HepG2 (cell line): ENCODE data around the gene TCF7L2. TPM values are rescaled to one million over a fixed set of nuclear protein-coding genes. Genes with fewer than 3 reads are reported as not detected.

Experiments used
- ATAC-seq: fragments of 200-7000 bp; cut with Tn5 transposase; 3 replicates; pipeline ENCODE4 v1.9.1; 2020; ENCODE audit warnings: mild to moderate bottlenecking, moderate library complexity
- BruUV-seq: library from RNA; stranded (reverse); fragments of 400-500 nt; replicated peaks from 2 replicates; lab custom pipeline; 2021; lab: Mats Ljungman, UMichigan
- CTCF ChIA-PET: fragments of 300-600 bp; formaldehyde crosslinking; extraction: SDS; loops from one replicate; lab custom pipeline; 2021; ENCODE audit warnings: low total read pairs, inconsistent platforms, low intra/inter-chr PET ratio; lab: Yijun Ruan, JAX
- POLR2A ChIA-PET: fragments of 350-600 bp; sonication (Branson Sonifier 250); formaldehyde crosslinking; loops from one replicate; lab custom pipeline; 2020; ENCODE audit warnings: antibody characterized with exemption, inconsistent platforms; lab: Yijun Ruan, JAX
- DNase-seq: peaks from one replicate; pipeline ENCODE4 v3.0.0-alpha.2; 2015; ENCODE audit warnings: low spot score
- FAIRE-seq: peaks from 3 replicates; lab custom pipeline; 2011; peaks lifted over from hg19 to GRCh38; lab: Jason Lieb, UNC
- H2AFZ ChIP-seq: one replicate; pipeline ENCODE4 v1.6.1; 2011; ENCODE audit warnings: low read length, inconsistent platforms
- H3K27ac ChIP-seq: fragments of 300-600 bp; 3 replicates; pipeline ENCODE4 v1.8.0; 2011; ENCODE audit warnings: mixed run types, mild to moderate bottlenecking, mixed read lengths, low read length, inconsistent platforms; ENCODE audit not compliant: insufficient read depth; ENCODE audit errors: extremely low read length
- H3K27me3 ChIP-seq, 2 experiments: fragments of 200-600 bp in 1 of 2; 2 replicates in 1 of 2; 3 replicates in 1 of 2; pipeline versions ENCODE4 v1.6.0 to v1.8.0; 2011; ENCODE audit warnings: low read length in 2 of 2, mild to moderate bottlenecking in 2 of 2, moderate library complexity in 2 of 2, inconsistent platforms in 1 of 2; ENCODE audit not compliant: insufficient read depth in 2 of 2, control insufficient read depth in 1 of 2
- H3K36me3 ChIP-seq, 2 experiments: fragments of 200-600 bp in 1 of 2; replicated peaks in 1 of 2; 2 replicates in 1 of 2; 3 replicates in 1 of 2; pipeline versions ENCODE4 v1.5.1 to v1.8.0; 2011; ENCODE audit warnings: low read length in 2 of 2, inconsistent platforms in 1 of 2; ENCODE audit not compliant: insufficient read depth in 2 of 2, control insufficient read depth in 1 of 2
- H3K4me1 ChIP-seq: 2 replicates; pipeline ENCODE4 v1.5.1; 2012; ENCODE audit warnings: low read length, inconsistent platforms; ENCODE audit not compliant: insufficient read depth
- H3K4me2 ChIP-seq: 2 replicates; pipeline ENCODE4 v1.6.0; 2011; ENCODE audit warnings: low read depth, low read length, inconsistent platforms
- H3K4me3 ChIP-seq, 3 experiments: fragments of 200-600 bp in 1 of 3; sonication (generic), shearing (Covaris generic) in 1 of 3; replicated peaks in 1 of 3; 2 replicates each; pipeline ENCODE4 v1.5.1; 2011 to 2016; ENCODE audit warnings: low read length in 3 of 3, inconsistent platforms in 2 of 3, low read depth in 2 of 3, mild to moderate bottlenecking in 2 of 3, control low read depth in 1 of 3, mixed read lengths in 1 of 3; ENCODE audit not compliant: insufficient read depth in 1 of 3
- H3K79me2 ChIP-seq: one replicate; pipeline ENCODE4 v1.6.1; 2011; ENCODE audit warnings: low read length, inconsistent platforms; ENCODE audit not compliant: insufficient read depth
- H3K9ac ChIP-seq: 2 replicates; pipeline ENCODE4 v1.6.0; 2011; ENCODE audit warnings: mild to moderate bottlenecking, low read depth, low read length, inconsistent platforms; ENCODE audit not compliant: insufficient read depth
- H3K9me3 ChIP-seq: 2 replicates; pipeline ENCODE4 v1.5.1; 2012; ENCODE audit warnings: mild to moderate bottlenecking, low read length
- H4K20me1 ChIP-seq: 2 replicates; pipeline ENCODE4 v1.6.0; 2011; ENCODE audit warnings: inconsistent platforms, mild to moderate bottlenecking, low read length, moderate library complexity; ENCODE audit not compliant: insufficient read depth
- DZIP1 ChIP-seq: sonication (generic); formaldehyde crosslinking; IDR thresholded peaks from 2 replicates; pipeline ENCODE4 v1.5.0; 2020; ENCODE audit warnings: mild to moderate bottlenecking, missing genetic modification reagents
- GLI4 ChIP-seq: sonication (generic); formaldehyde crosslinking; IDR thresholded peaks from 2 replicates; pipeline ENCODE4 v1.5.1; 2020; ENCODE audit warnings: missing genetic modification reagents, mild to moderate bottlenecking, moderate library complexity, borderline replicate concordance
- GPN1 ChIP-seq: sonication (generic); formaldehyde crosslinking; IDR thresholded peaks from 2 replicates; pipeline ENCODE4 v1.5.1; 2020; ENCODE audit warnings: missing genetic modification reagents, borderline replicate concordance
- HNF4A ChIP-seq: sonication (generic); formaldehyde crosslinking; IDR thresholded peaks from 2 replicates; pipeline ENCODE4 v1.4.0; 2020; ENCODE audit warnings: missing genetic modification reagents
- HOXA3 ChIP-seq: sonication (generic); formaldehyde crosslinking; IDR thresholded peaks from 2 replicates; pipeline ENCODE4 v1.5.0; 2020; ENCODE audit warnings: missing genetic modification reagents
- IKZF4 ChIP-seq: sonication (generic); formaldehyde crosslinking; IDR thresholded peaks from 2 replicates; pipeline ENCODE4 v1.5.1; 2020; ENCODE audit warnings: borderline replicate concordance, mild to moderate bottlenecking, low read depth, missing genetic modification reagents; ENCODE audit errors: not compliant biosample characterization
- MED8 ChIP-seq: sonication (generic); formaldehyde crosslinking; IDR thresholded peaks from 2 replicates; pipeline ENCODE4 v1.8.1; 2023; ENCODE audit warnings: mild to moderate bottlenecking, missing genetic modification reagents; ENCODE audit not compliant: insufficient replicate concordance
- TEAD2 ChIP-seq: sonication (generic); formaldehyde crosslinking; IDR thresholded peaks from 2 replicates; pipeline ENCODE4 v1.9.0; 2021; ENCODE audit warnings: missing genetic modification reagents
- ZFP36L2 ChIP-seq: sonication (generic); formaldehyde crosslinking; IDR thresholded peaks from 2 replicates; pipeline ENCODE4 v1.4.0; 2020; ENCODE audit warnings: missing genetic modification reagents
- ZNF263 ChIP-seq: sonication (generic); formaldehyde crosslinking; IDR thresholded peaks from 2 replicates; pipeline ENCODE4 v1.4.0; 2020; ENCODE audit warnings: missing genetic modification reagents
- ZNF350 ChIP-seq: sonication (generic); formaldehyde crosslinking; IDR thresholded peaks from 2 replicates; pipeline ENCODE4 v1.4.0; 2020; ENCODE audit warnings: mild to moderate bottlenecking, low read depth, missing genetic modification reagents, borderline replicate concordance
- ZNF543 ChIP-seq: sonication (generic); formaldehyde crosslinking; IDR thresholded peaks from 2 replicates; pipeline ENCODE4 v1.4.0; 2020; ENCODE audit warnings: mild to moderate bottlenecking, missing genetic modification reagents
- ZNF614 ChIP-seq: IDR thresholded peaks from 2 replicates; pipeline ENCODE4 v1.6.1; 2018; ENCODE audit warnings: missing biosample characterization, missing genetic modification reagents, inconsistent platforms, borderline replicate concordance
- ZSCAN20 ChIP-seq: sonication (generic); formaldehyde crosslinking; IDR thresholded peaks from 2 replicates; pipeline ENCODE4 v1.4.0; 2020; ENCODE audit warnings: missing genetic modification reagents, mild to moderate bottlenecking, borderline replicate concordance
- WGBS: methylation state at CpG from one replicate; pipeline ENCODE4 v1.1.6; 2017; ENCODE audit warnings: low lambda C conversion rate; 5-methylcytosine and 5-hydroxymethylcytosine counted together
- in situ Hi-C: cut with HindIII; loops from 2 replicates; pipeline ENCODE4 v1.10.0; 2017; ENCODE audit warnings: low pct_unique_long_range_greater_than_20kb; ENCODE audit not compliant: extremely low pct_ligation_motif_present
- intact Hi-C: fragments of 100-400 bp; cut with micrococcal nuclease; formaldehyde crosslinking; loops from one replicate; pipeline ENCODE4 v1.10.0; 2022; ENCODE audit not compliant: unreplicated experiment
- polyA plus RNA-seq, 8 experiments: library from polyadenylated mRNA; depleted of rRNA in 3 of 8; stranded (reverse) in 7 of 8; unstranded in 1 of 8; fragments of >200 nt; fragmentation: Illumina TruSeq in 4 of 8; extraction: Trizol in 4 of 8; gene quantifications; 2 replicates each; pipeline versions ENCODE4 v1.2.1 to v1.2.3, GENCODE V29; 2011 to 2016; ENCODE audit warnings: low read depth in 4 of 8, missing spikeins in 1 of 8, mixed read lengths in 1 of 8; ENCODE audit not compliant: insufficient read depth in 1 of 8
- total RNA-seq, 5 experiments: library from RNA; depleted of rRNA; stranded (reverse); fragments of >200 nt; fragmentation: Illumina TruSeq; extraction: Trizol; gene quantifications; 2 replicates each; pipeline ENCODE4 v1.2.3, GENCODE V29; 2016; ENCODE audit warnings: low read depth in 1 of 5
- TF ChIP-seq, protein P1 (sequence below): sonication (generic); formaldehyde crosslinking; IDR thresholded peaks from 2 replicates; pipeline ENCODE4 v1.4.0; 2020; ENCODE audit warnings: missing genetic modification reagents, borderline replicate concordance
- TF ChIP-seq, protein P2 (sequence below): sonication (generic); formaldehyde crosslinking; IDR thresholded peaks from 2 replicates; pipeline ENCODE4 v1.4.0; 2020; ENCODE audit warnings: missing genetic modification reagents, borderline replicate concordance

The TCF7L2 gene
- total and polyA plus RNA-seq, 2 of the 13 experiments (the other 11 are each of a cell fraction or from before 2014, with no cell fraction given): 3.9 to 13.7 TPM

- Histone ChIP-seq H3K9me3 (no peaks in the 10 kb centered on the region), H2AFZ (no peak overlapping the region), H3K27me3 (no peaks in the 10 kb centered on the region), H3K4me2 (no peak overlapping the region), H3K27ac (no peak overlapping the region), H3K9ac (no peak overlapping the region), H3K4me1 (peaks cover 73% of the 10 kb centered on the region), H3K79me2 (peaks cover 84% of the 10 kb centered on the region), H3K4me3 (no peak overlapping the region), H3K36me3 (peaks cover 4 to 8% of the 10 kb centered on the region in 2 experiments; a peak in 3 of 5 replicates), H4K20me1 (peaks cover 92% of the 10 kb centered on the region)
- intact Hi-C loops: no loop called here
- DNase-seq: no peak
- no peak for FAIRE-seq
- no TSS peak for BruUV-seq
- ChIA-PET POLR2A (no interaction called here), CTCF (no interaction called here)
- 98% methylated on average over 7 of the region's 7 CpGs for WGBS
- no peak for ATAC-seq
- in situ Hi-C loops: no loop called here
- TF ChIP-seq TEAD2 (CRISPR knock-in tag): no peak
- no peak for TF ChIP-seq ZNF350 (CRISPR knock-in tag)
- no peak for TF ChIP-seq ZSCAN20
- no peak for TF ChIP-seq DZIP1 (CRISPR knock-in tag)
- TF ChIP-seq, protein P1, sequence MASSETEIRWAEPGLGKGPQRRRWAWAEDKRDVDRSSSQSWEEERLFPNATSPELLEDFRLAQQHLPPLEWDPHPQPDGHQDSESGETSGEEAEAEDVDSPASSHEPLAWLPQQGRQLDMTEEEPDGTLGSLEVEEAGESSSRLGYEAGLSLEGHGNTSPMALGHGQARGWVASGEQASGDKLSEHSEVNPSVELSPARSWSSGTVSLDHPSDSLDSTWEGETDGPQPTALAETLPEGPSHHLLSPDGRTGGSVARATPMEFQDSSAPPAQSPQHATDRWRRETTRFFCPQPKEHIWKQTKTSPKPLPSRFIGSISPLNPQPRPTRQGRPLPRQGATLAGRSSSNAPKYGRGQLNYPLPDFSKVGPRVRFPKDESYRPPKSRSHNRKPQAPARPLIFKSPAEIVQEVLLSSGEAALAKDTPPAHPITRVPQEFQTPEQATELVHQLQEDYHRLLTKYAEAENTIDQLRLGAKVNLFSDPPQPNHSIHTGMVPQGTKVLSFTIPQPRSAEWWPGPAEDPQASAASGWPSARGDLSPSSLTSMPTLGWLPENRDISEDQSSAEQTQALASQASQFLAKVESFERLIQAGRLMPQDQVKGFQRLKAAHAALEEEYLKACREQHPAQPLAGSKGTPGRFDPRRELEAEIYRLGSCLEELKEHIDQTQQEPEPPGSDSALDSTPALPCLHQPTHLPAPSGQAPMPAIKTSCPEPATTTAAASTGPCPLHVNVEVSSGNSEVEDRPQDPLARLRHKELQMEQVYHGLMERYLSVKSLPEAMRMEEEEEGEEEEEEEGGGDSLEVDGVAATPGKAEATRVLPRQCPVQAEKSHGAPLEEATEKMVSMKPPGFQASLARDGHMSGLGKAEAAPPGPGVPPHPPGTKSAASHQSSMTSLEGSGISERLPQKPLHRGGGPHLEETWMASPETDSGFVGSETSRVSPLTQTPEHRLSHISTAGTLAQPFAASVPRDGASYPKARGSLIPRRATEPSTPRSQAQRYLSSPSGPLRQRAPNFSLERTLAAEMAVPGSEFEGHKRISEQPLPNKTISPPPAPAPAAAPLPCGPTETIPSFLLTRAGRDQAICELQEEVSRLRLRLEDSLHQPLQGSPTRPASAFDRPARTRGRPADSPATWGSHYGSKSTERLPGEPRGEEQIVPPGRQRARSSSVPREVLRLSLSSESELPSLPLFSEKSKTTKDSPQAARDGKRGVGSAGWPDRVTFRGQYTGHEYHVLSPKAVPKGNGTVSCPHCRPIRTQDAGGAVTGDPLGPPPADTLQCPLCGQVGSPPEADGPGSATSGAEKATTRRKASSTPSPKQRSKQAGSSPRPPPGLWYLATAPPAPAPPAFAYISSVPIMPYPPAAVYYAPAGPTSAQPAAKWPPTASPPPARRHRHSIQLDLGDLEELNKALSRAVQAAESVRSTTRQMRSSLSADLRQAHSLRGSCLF (CRISPR knock-in tag): no peak
- TF ChIP-seq HOXA3 (CRISPR knock-in tag): no peak
- no peak for TF ChIP-seq HNF4A (CRISPR knock-in tag)
- TF ChIP-seq, protein P2, sequence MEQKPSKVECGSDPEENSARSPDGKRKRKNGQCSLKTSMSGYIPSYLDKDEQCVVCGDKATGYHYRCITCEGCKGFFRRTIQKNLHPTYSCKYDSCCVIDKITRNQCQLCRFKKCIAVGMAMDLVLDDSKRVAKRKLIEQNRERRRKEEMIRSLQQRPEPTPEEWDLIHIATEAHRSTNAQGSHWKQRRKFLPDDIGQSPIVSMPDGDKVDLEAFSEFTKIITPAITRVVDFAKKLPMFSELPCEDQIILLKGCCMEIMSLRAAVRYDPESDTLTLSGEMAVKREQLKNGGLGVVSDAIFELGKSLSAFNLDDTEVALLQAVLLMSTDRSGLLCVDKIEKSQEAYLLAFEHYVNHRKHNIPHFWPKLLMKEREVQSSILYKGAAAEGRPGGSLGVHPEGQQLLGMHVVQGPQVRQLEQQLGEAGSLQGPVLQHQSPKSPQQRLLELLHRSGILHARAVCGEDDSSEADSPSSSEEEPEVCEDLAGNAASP (CRISPR knock-in tag): no peak
- no peak for TF ChIP-seq ZNF543 (CRISPR knock-in tag)
- TF ChIP-seq ZFP36L2: no peak
- no peak for TF ChIP-seq MED8 (CRISPR knock-in tag)
- TF ChIP-seq ZNF263: no peak
- no peak for TF ChIP-seq IKZF4
- no peak for TF ChIP-seq GPN1 (CRISPR knock-in tag)
- no peak for TF ChIP-seq GLI4
- no peak for TF ChIP-seq ZNF614 (CRISPR knock-in tag)
These were observed 72.2 kb downstream of the TCF7L2 start for GRCh38 chr10:113022265-113022664.
